ENCODE results near the gene ICAM5. TPM values are rescaled to one million over a fixed set of nuclear protein-coding genes. Genes with fewer than 3 reads are reported as not detected.

Gene ICAM5
- total RNA-seq, 4 donors from 2014 or later: 0.23 to 0.45 (median 0.37) TPM

- WGBS: 95% methylated on average over 6 of the region's 15 CpGs
- Histone ChIP-seq H3K4me1 (peaks cover 14 to 23% (median 18%) of the 10 kb centered on the region in 4 donors), H3K27ac (replicated peaks in 1 of 4) (no peak overlapping the region), H3K27me3 (no peaks in the 10 kb centered on the region), H3K4me3 (no peak overlapping the region), H3K36me3 (peaks cover 55 to 75% (median 66%) of the 10 kb centered on the region in 4 donors), H3K9me3 (no peaks in the 10 kb centered on the region)
- DNase-seq (ENCODE audit: extremely low spot score): no peak
- TF ChIP-seq, protein P1, sequence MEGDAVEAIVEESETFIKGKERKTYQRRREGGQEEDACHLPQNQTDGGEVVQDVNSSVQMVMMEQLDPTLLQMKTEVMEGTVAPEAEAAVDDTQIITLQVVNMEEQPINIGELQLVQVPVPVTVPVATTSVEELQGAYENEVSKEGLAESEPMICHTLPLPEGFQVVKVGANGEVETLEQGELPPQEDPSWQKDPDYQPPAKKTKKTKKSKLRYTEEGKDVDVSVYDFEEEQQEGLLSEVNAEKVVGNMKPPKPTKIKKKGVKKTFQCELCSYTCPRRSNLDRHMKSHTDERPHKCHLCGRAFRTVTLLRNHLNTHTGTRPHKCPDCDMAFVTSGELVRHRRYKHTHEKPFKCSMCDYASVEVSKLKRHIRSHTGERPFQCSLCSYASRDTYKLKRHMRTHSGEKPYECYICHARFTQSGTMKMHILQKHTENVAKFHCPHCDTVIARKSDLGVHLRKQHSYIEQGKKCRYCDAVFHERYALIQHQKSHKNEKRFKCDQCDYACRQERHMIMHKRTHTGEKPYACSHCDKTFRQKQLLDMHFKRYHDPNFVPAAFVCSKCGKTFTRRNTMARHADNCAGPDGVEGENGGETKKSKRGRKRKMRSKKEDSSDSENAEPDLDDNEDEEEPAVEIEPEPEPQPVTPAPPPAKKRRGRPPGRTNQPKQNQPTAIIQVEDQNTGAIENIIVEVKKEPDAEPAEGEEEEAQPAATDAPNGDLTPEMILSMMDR (IDR thresholded peaks at IDR 0.05): no peak
- TF ChIP-seq POLR2AphosphoS5 (IDR thresholded peaks at IDR 0.05) (no peak), POLR2A (IDR thresholded peaks at IDR 0.05; ENCODE audit: low read depth) (no peak), EP300 (IDR thresholded peaks at IDR 0.05) (no peak)
- intact Hi-C loops (cut with DNase I): no loop called here
Observed at GRCh38 chr19:10317857-10318462, 28.2 kb downstream of the ICAM5 start.

DNA sequence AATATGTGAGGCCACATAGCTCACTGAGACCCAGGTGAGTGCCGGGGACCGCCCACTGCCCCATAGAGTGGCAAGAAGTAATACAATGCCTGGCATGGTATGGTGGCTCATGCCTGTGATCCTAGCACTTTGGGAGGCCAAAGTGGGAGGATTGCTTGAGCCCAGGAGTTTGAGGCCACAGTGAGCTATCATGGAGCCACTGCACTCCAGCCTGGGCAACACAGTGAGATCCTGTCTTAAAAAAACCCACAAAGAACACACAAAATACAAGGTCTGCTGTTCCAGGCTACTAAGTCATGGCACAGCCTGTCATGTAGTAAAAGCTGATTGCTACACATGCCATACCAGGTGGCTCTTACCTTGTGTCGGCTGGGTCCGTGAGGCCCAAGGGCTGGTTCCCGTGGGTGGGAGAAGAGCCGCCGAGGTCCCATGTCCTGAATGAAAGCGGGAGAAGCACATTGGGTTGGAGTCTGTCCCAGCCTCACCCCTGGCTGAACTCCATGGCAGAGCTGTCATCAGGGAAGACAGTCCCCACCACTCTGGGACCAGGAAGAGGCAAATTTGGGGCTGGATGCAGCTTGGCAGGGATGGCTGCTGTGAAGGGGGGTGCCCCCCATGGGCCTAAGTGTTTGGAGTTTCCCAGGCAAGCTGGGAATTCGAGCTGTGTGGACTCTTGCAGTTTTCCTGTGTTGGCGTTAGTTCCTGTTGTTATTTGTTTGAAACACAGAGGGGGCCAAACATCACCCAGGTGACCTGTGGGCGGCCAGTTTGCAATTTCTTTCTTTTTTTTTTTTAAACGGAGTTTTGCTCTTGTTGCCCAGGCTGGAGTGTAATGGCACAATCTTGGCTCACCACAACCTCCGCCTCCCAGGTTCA, 29.3 kb downstream of the ICAM5 start:
- TF ChIP-seq, protein P1 (IDR thresholded peaks at IDR 0.05): no peak
- TF ChIP-seq EP300 (IDR thresholded peaks at IDR 0.05): no peak
- TF ChIP-seq POLR2AphosphoS5 (IDR thresholded peaks at IDR 0.05): no peak
- Histone ChIP-seq H3K27ac (replicated peaks in 1 of 4) (no peak overlapping the region), H3K36me3 (peaks cover 63 to 83% (median 77%) of the 10 kb centered on the region in 4 donors), H3K4me1 (peaks cover 14 to 23% (median 18%) of the 10 kb centered on the region in 4 donors), H3K4me3 (no peak overlapping the region), H3K27me3 (no peaks in the 10 kb centered on the region), H3K9me3 (no peaks in the 10 kb centered on the region)
- no peak for DNase-seq (ENCODE audit: extremely low spot score)
- intact Hi-C loops (cut with DNase I): no loop called here
- WGBS: 91% methylated on average over 13 of the region's 13 CpGs

GRCh38 chr19:10320602-10321416, 31.1 kb downstream of the ICAM5 start:
- H3K9me3 ChIP-seq: no peaks in the 10 kb centered on the region
- intact Hi-C loops (cut with DNase I): no loop called here

DNA sequence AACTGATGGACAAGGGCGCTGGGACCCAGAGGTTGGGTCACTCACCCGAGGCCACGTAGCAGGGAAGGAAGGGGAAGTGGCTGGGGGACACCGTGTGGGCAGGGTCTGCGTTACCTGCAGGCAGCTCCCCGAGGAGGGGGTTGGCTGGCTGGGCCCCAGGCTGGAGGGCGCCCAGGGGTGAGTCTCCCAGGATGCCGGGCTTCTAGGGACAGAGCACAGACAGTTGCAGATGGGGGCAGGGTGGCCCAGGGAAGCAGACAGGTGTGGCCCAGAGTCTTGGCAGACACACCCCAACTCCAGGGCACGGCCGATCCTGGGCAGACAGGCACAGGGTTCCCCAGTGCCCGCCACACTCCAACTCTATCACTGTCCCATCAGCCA, 31.7 kb downstream of the ICAM5 start:
- WGBS: no CpG with 5 or more reads among the region's 11 CpGs
- no peaks in the 10 kb centered on the region for H3K27me3 ChIP-seq
- H3K4me3 ChIP-seq: no peak overlapping the region
- no peak overlapping the region for H3K27ac ChIP-seq (replicated peaks in 1 of 4)
- TF ChIP-seq POLR2A (IDR thresholded peaks at IDR 0.05; ENCODE audit: low read depth) (no peak), POLR2AphosphoS5 (IDR thresholded peaks at IDR 0.05) (no peak), EP300 (IDR thresholded peaks at IDR 0.05) (no peak)
- TF ChIP-seq, protein P1 (IDR thresholded peaks at IDR 0.05): no peak
- H3K9me3 ChIP-seq: no peaks in the 10 kb centered on the region
- H3K36me3 ChIP-seq: peaks cover 85 to 100% (median 99%) of the 10 kb centered on the region in 4 donors
- H3K4me1 ChIP-seq: peaks cover 0 to 3% (median under 1%) of the 10 kb centered on the region in 4 donors
- DNase-seq (ENCODE audit: extremely low spot score): no peak
- intact Hi-C loops (cut with DNase I): no loop called here

More at GRCh38 chr19:10320602-10321416, 31.1 kb downstream of the ICAM5 start:
- Histone ChIP-seq H3K27me3 (no peaks in the 10 kb centered on the region), H3K4me3 (no peak overlapping the region), H3K4me1 (peaks cover 5 to 9% (median 6%) of the 10 kb centered on the region in 4 donors), H3K27ac (replicated peaks in 1 of 4) (no peak overlapping the region), H3K36me3 (peaks cover 79 to 97% (median 95%) of the 10 kb centered on the region in 4 donors)
- WGBS: 89% methylated on average over 19 of the region's 32 CpGs
- TF ChIP-seq, protein P1 (IDR thresholded peaks at IDR 0.05): no peak
- no peak for TF ChIP-seq POLR2AphosphoS5 (IDR thresholded peaks at IDR 0.05)
- TF ChIP-seq POLR2A (IDR thresholded peaks at IDR 0.05; ENCODE audit: low read depth): no peak
- TF ChIP-seq EP300 (IDR thresholded peaks at IDR 0.05): no peak
- no peak for DNase-seq (ENCODE audit: extremely low spot score)
